Measurements from ENCODE around the gene NFX1.

Gene NFX1

GRCh38 chr9:33265211-33265865 is 25.0 kb upstream of the NFX1 start:
- FAIRE-seq, result no peak
- no peak for DNase-seq (ENCODE audit: extremely low spot score, insufficient read length, low read depth)

DNA sequence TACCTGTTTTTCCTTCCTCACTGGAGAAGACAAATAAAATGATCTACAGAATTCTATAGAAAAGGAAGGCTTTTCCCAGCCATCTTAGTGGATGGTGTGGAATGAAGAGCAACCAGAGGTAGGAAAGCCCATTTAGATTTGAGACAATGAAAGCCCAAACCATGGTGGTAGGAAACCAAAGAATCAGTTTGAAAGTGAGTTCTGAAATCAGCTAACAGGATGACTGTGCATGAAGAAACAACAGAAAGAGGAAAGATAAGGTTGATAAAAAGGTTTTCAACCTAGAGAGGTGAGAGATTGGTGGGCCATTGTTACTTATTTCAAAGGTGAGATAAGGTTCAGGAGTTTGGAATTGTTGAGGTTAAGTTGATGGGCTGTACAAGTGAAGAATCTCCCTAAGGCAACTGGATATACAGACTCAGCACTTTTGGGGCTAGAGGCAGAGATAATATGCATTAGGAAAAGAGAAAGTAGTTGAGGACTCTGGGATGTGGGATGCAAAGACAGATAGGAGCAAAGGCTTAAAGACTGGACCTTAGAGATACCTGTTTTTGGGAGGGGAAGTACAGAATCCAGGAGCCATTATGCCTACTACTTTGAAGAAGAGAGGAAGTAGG is 23.1 kb upstream of the NFX1 start:
- no peak for DNase-seq (ENCODE audit: extremely low spot score, insufficient read length, low read depth)
- FAIRE-seq, result no peak

DNA sequence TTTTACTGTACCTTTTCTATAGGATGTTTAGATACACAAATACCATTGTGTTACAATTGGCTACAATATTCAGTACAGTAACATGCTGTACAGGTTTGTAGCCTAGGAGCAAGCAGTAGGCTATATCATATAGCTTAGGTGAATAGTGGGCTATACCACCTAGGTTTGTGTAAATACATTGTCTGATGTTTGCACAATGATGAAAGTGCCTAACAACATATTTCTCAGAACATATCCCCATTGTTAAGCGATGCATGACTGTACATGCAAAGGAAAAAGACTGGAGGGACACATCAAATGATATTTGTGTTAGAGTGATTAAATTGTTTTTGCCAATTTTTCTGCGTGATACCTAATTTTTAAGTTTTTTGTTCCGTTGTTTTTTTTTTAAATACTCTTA is 20.2 kb upstream of the NFX1 start:
- DNase-seq (ENCODE audit: extremely low spot score, insufficient read length, low read depth) (no peak), FAIRE-seq (no peak)

GRCh38 chr9:33272061-33272460 is 18.3 kb upstream of the NFX1 start:
- no peak for FAIRE-seq
- no peak for DNase-seq (ENCODE audit: extremely low spot score, insufficient read length, low read depth)

DNA sequence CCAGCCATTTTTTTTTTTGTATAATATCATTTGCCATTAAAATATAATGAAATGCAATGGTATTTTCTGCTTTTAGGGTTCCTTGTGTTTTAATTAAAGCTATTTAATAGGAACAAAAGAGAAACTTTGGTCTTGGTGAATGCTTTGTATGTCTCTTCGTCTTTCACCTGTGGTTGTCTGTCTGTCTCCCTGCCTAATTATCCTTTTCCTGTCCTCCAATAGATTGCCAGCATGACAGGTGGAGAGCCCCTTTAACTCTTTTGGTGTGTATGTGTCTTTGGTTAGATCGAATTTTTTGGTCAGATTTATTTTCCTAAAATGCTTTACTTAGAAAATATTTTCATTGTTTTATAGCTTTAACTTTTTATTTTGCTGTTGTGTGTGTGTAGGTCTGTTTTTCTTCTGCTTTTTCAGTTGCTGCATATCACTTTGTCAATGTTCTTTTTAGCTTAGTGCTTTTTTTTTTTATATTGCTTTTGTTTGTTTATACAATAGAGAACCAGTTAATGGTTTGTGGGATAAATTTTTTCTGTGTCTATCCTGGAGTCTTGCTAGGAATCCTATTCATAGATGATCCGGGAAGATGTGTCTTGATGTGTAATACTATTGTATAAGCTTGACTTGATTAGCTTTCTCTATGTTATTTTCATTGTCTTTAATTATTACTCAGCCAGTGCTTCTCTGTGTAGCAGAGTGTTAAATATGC is 16.9 kb upstream of the NFX1 start:
- FAIRE-seq, result no peak
- no peak for DNase-seq (ENCODE audit: extremely low spot score, insufficient read length, low read depth)

- FAIRE-seq (no peak), DNase-seq (ENCODE audit: extremely low spot score, insufficient read length, low read depth) (no peak)
Observed at GRCh38 chr9:33273972-33274328, 16.4 kb upstream of the NFX1 start.

- DNase-seq (ENCODE audit: extremely low spot score, insufficient read length, low read depth), result no peak
- FAIRE-seq, result no peak
Observed at GRCh38 chr9:33277484-33277883, 12.8 kb upstream of the NFX1 start.

- FAIRE-seq, result no peak
- DNase-seq (ENCODE audit: extremely low spot score, insufficient read length, low read depth), result no peak
Observed at GRCh38 chr9:33285502-33285901, 4.8 kb upstream of the NFX1 start.

DNA sequence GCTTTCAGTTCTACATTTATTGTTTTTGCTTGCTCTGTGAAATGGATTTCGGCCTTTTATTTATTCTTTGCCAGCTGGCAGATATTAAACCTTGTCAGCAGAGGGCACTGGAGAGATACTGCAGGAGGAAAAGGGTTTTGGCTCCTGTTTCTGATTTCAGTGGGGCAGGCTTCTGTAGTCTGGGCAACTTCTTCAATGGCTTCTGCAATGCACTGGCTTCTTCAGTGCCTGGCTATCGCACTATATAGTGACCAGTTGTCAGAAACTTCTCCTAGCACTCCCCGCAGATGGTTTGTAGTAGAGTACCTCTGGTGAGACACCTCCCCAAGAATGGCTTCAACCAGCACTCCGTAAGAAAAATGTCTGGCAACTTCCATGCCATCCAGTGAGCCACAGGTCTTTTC is 3.2 kb upstream of the NFX1 start:
- peak; percentile 80 for FAIRE-seq

GRCh38 chr9:33288235-33288634 is 2.1 kb upstream of the NFX1 start:
- FAIRE-seq (no peak), DNase-seq (ENCODE audit: extremely low spot score, insufficient read length, low read depth) (no peak)

More for the DNA sequence above, 3.2 kb upstream of the NFX1 start:
- no peak for DNase-seq (ENCODE audit: extremely low spot score, insufficient read length, low read depth)

DNA sequence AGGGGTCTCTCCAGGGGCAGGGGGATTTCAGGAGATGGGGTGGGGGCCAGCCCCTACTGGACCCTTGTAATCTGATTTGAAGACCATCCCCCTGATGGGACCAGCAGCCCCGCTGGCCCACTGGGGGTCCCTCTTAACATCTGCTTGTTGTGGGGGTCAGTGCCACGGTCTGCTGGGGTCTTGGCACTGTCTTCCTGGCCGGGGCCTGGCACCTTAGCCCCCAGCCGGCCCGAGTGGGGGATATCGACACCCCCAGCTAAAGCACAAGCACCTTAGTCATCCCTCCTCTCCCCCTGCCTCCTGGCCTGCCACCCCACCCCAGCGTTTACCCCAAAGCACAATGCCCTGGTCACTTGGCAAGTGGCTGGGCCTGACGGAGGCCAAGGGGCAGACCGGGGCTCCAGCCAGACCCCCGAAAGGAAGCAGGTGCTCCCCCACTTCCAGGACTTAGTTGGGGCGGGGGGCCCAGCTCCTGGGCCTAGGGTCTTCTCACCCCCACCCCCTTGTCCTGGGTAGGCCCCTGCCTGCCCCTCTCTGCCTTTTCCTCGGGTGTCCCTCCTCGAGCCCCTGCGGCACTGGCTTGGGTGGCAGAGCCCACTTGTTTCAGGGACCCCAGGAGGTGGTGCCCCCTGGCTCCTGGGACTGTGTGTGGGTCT is 1.4 kb upstream of the NFX1 start:
- FAIRE-seq, result no peak

DNA sequence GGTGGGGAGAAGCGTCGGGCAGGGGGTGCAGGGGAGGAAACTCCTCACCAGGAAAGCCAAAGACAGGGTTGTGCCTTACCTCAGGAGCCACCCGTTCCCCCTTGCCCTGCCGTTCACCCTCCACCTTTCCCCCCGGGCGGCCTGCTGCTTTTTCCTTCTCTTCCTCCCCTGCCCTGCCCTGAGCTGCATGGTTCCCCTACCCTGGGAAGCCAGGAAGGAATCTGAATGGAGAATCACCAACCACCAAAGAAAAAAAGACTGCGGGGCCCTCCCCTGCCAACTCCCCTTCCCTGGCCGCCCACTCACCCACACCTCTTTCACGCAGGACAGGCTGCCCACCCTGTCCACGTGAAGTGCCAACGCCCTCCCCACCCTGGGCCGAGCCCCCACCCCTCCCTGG is 820 bp upstream of the NFX1 start:
- DNase-seq (ENCODE audit: extremely low spot score, insufficient read length, low read depth), result no peak
- no peak for FAIRE-seq

More for the DNA sequence above, 1.4 kb upstream of the NFX1 start:
- no peak for DNase-seq (ENCODE audit: extremely low spot score, insufficient read length, low read depth)

GRCh38 chr9:33289936-33290246 is 425 bp upstream of the NFX1 start:
- FAIRE-seq (no peak), DNase-seq (ENCODE audit: extremely low spot score, insufficient read length, low read depth) (no peak)

DNA sequence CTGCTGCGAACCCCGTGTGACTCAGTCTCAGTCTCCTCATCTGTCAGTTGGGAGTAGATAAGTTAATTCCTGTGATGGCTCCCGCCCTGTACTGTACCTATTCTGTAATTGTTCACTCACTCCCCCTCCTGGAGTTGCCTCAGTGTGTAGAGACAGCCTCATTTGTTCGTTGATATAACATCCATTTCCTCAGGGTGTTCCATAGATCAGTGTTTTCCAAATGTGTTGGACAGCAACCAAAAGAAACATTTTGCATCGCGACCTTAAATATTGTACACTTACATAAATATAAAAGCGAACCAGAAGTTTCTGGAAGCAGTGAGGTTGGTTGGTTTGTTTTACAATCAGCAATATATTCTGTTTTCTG is 698 bp downstream of the NFX1 start:
- no peak for DNase-seq (ENCODE audit: extremely low spot score, insufficient read length, low read depth)
- no peak for FAIRE-seq

- FAIRE-seq (no peak), DNase-seq (ENCODE audit: extremely low spot score, insufficient read length, low read depth) (no peak)
Observed at GRCh38 chr9:33291901-33292300, 1.6 kb downstream of the NFX1 start.

DNA sequence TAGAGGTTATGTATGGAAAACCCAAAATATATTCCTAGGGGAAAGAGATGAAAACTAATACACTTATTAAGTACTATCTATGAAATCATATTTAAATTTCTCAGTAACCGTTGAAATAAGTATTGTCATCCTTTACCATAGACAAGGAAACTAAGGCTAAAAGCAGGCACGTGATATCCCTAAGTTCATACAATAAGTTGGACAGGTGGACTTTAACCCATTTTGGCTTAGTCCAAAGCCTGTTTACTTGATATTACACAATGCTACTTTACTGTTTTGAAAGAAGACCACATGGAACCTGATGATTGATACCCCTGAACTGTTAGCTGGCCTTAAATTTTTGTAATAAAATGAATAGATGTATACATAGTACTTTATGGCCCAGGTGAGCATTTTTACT is 3.5 kb downstream of the NFX1 start:
- FAIRE-seq, result no peak
- no peak for DNase-seq (ENCODE audit: extremely low spot score, insufficient read length, low read depth)

- FAIRE-seq, result peak; percentile 12
- no peak for DNase-seq (ENCODE audit: extremely low spot score, insufficient read length, low read depth)
Observed at GRCh38 chr9:33294670-33295432, 4.5 kb downstream of the NFX1 start.

- DNase-seq (ENCODE audit: extremely low spot score, insufficient read length, low read depth) (peak; percentile 23), FAIRE-seq (peak; percentile 90)
Observed at GRCh38 chr9:33295571-33295970, 5.3 kb downstream of the NFX1 start.

- DNase-seq (ENCODE audit: extremely low spot score, insufficient read length, low read depth), result peak; percentile 28
- peak; percentile 98 for FAIRE-seq
Observed at GRCh38 chr9:33297432-33297831, 7.1 kb downstream of the NFX1 start.

DNA sequence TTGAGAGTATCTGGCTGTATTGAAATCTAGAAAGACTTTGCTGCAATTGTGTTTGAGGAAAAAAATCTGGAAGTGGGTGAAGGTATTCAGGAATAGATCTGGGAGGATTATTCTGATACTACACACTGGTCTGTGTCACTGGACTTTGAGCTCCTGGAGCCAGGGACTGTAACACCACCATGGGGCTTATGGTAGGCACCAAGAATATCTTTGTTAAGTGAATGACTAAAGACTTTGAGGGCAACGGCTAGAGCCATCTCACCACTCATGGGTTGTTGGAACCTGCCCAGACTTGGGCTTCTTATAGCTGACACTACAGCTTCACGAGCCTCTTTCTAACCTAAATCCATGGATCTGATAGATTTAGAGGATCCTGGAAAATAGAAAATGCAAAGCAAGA is 10.2 kb downstream of the NFX1 start:
- DNase-seq (ENCODE audit: extremely low spot score, insufficient read length, low read depth), result no peak
- FAIRE-seq, result no peak

DNA sequence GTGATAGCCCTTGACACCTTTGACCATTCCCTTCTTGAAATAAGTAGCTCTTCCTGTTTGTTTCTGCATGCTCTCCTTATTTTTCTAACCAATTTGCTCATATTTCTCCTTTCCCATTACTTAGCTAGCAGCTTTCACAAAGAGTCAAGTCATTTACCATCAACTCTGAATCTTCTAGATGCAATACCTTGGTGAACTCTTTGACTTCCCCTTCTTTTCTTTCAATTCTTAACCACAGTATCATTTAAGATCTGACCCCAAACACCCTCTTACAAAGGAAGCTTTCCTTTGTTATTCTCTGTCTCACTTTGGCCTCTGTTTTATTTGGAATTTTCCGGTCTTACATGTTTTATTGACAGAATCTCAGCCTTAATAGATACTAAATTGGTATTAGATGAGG is 14.0 kb downstream of the NFX1 start:
- FAIRE-seq (peak; percentile 18), DNase-seq (ENCODE audit: extremely low spot score, insufficient read length, low read depth) (no peak)

Data from GM18507 (cell line).